Stimulated activated CD4-positive, alpha-beta T cell treated with anti-CD3 and anti-CD28 coated beads, Interleukin-4, amount 100 ng/mL, for 48 hours (primary cell): ENCODE measurements around the gene MAPK6.
A peak's percentile ranks its signal among the peaks of the same experiment; 100 is the strongest.

Experiments
- DNase-seq, 2 donors: peaks; one replicate each; pipeline ENCODE4 v3.0.0-alpha.2; 2020; ENCODE audit warnings: low read depth in 2 of 2

The MAPK6 gene

DNA sequence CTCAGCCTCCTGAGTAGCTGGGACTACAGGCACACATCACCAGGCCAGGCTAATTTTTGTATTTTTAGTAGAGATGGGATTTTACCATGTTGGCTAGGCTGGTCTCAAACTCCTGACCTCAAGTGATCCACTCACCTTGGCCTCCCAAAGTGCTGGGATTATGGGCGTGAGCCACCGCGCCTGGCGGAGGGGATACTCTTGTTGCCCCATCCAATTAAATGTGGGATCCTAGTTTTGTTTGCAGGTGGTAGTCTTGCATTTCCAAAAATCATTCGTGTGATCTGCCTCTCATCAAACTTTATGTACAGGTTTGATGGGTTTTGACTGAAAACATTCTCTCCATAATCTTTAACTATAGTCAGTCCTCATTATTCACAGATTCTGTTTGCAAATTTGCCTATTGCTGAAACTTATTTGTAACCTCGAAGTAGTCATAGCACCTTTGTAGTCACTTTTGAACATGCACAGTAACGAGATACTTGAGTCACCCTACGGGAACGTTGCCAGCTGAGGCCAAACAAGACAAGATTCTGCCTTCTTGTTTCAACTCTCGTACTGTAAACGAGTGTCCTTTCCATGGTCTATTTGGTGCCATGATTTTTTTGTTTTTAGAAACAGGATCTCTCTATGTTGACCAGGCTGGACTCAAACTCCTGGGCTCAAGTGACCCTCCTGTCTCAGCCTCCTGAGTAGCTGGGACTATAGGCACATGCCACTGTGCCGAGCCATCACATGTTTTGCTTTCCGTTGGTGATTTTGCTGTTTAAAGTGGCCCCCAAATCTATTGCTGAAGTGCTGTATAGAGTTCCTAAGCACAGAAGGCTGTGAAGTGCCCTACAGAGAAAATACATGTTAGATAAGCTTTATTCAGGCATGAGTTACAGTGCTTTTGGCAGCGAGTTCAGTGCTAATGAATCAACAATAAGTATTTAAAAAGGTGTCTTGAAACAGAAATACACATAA, 8.1 kb upstream of the MAPK6 start:
- DNase-seq = peak; percentile 66 to 77

DNA sequence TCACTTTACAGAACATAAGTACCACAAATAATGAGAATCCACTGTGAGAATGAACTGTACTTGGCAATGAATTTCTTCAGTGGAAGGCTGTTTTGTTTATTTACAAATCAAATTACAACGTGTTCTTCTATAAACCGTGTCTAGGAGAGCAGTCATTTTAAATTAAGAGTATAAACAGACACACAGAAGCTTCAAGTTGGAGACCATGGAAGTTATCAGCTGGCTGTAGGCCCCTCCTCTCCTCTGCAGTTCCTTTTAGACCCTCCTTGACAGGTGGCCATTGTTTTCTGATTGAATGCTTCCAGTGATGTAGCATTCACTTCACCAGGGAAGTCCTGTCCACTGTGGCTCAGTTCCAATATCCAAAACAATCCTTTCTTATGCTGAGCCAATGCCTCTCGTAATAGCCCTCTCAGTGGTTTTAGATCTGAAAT, 7.3 kb upstream of the MAPK6 start:
- no peak for DNase-seq

DNA sequence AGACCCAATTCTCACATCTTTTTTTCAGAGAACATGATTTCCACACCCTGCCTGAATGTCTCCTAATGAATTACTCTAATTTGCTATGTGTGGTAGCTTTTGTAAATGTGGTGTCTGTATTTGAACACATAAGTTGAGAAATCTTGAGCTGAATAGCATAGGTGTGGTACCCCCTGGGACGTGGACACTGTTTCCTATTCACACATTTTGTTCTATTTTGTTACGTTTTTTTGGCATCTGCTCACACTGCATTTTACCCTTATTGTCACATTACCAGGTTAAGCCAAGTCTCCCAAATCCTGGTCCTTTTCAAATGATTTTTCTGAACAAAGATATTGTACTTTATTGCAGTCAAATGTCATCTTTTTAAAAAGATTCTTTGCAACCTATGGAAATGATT, 6.8 kb upstream of the MAPK6 start:
- DNase-seq = no peak

DNA sequence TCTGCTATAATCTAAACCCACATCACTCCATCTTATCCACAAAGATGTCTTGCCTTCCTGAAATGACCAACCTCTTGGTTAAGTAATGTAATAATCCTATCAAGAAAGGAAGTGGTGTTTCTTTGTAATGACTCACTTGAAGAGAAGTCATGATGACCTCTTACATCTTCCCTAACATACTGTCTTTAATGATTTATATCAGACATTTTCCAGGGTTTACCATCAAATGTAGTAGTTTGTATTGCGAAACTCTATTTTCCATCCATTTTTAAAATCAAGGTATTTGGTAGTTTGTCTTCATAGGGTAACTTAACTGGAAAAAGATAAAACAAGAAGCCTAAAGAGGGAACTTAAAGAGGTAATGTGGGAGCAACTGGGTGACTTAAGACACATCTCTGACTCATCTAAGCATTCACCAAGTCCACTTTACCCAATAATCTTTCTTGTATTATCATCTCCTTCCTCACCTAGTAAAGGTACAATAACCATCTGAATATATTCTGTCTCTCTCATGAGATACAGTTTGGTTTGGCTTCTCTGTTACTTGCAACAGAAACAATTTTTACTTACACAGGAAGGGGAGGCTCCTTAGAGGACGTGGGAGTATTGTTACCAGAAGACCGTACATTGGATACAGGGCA, 5.7 kb upstream of the MAPK6 start:
- DNase-seq = no peak

DNA sequence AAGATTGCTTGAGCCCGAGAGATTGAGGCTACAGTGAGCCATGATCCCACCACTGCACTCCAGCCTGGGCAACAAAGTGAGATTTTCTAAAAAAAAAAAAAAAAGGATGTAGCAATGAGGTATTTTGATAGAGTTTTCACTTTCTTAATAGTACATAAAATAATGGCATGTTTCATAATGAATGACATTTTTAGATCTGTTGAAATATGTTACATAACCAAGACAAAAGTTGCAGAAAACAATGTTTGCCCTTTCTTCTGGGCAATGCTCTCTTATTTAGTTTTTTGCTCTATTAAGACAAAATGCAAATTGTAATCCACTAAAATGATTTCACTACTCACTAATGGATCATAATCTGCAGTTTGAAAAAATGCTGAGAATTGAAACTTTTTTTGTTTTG, 4.4 kb upstream of the MAPK6 start:
- no peak for DNase-seq

DNA sequence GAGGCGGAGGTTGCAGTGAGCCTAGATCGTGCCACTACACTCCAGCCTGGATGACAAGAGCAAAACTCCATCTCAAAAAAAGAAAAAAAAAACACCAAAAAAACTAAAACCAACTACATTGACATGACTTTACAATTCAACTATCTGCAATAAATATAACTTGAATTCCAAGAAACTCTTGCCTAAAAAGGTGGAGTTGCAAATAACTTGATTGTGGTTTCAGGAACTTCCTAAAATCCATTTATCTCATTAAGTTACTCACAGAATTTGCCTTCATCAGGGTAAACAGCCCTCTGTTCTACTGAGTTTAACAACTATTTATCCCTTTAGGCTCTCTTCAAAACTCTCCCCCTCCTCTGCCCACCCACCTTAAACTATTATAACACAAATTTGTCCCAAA, 2.7 kb upstream of the MAPK6 start:
- DNase-seq = no peak

DNA sequence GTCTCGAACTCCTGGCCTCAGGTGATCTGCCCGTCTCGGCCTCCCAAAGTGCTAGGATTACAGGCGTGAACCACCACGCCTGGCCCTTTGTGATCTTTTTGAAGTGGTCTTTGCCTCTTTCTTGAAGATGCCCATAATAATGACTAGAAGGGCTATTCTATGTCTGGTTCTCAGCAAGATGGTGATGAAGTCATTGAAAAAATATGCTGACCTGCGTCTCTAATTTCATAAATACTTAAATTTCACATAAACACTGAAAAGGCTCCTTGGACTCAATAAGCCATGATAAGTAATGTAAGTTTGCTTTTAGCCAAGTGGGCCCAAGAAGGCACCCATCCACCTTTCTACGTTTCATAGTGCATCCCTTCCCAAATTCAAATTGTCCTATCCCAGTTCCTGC, 775 bp upstream of the MAPK6 start:
- DNase-seq = no peak

DNA sequence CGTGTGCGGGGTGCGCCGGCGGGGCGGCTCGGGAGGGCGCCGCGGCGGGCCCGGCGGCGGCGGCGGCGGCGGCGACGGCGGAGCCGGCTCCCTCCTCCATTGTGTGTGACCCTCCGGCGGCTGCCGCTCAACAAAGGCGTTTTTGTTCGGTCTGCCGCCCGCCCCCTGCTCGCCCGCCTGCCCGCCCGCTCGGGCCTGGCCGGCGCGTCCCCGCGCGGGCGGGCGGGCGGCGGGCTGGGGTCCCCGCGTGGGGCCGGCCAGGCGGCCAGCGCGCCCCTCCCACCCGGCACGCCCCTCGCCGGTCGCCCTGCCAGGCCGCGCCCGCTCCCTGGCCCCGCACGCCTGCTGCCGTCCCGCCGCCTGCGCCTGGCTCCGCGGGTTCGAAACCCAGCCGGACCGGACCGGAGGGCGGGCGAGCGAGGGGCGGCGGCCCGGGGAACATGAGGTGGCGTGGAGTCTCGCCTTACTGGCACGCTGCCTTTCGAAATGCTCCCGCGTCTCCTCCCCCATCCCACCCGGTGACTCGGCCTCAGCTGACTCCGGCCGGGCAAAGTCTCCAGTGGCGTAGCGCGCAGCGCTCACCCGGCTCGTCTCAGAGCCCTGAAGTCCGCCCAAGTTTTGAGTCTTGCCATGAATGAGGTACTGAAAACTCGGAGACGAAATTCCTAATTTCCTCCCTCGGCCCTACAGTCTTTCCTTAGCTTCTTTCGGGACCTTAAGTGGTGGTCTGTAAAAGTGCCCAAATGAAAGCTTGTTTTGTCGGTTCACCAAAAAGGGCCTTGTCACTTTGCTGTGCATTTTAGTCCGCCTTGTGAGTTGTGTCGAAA, 588 bp downstream of the MAPK6 start:
- DNase-seq = peak; percentile 61 to 66

DNA sequence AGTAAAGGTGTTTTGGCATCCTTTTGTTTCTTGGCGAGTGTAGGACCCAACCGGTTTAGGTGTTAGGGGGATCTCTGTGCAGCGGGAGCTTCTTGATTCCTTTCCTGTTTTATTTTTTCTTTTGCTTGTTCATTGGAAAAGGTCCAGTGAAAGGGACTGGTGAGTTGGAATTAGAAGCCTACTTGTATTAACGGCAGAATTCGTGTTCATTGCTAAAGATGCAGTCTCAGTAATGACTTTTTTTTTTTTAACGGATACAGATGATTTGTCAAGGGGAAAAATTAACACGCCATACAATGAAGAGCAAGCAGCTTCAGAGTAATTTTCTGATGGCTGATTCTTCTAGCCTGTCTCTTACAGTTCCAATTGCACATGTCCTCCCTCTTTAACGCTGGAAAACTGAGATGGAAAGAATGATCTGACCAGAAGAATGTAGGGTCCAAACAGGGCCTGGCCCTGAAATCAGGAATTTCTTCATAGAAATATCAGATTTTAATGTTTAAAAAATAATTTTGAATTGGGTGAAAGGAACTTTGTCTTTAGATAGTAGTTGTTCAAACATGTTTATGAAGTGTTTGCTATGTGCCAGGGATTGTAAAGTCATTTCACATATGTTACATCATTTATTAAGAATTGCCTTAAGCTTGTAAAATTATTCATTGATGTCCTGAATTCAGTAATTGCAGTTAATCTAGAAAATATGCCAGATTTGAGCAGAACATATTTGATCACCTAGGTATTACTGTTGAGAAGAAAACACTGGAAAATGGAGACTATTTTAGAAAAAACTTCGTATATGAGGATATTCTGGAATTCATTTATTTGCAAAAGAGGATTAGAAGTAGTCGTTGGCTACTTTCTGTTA, 1.4 kb downstream of the MAPK6 start:
- DNase-seq = no peak

DNA sequence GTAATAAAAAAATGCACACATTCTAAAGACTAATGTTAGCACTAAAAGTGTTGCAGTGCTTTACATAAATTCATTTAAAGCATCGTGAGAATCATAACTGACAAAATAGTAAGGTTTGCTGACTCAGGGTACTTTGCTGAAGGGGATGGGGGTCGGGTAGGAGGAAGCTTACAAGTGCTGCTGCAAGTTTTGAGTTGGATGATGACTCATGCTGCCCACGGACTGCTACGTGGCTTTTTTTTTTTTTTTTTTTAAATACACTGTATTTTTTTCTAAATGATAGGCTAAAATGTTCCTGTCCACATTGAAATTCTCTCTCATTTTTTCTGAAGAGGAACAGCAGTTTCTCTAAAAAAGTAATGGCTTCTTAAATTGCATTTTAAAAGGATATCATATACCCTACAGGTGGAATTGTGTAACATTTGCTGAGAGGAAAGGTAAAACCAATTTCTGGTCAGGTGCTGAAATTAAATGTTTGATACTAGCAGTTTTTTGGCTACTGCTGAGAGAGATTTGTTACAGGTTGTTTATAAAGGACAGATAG, 2.2 kb downstream of the MAPK6 start:
- DNase-seq = peak; percentile 41 to 67

DNA sequence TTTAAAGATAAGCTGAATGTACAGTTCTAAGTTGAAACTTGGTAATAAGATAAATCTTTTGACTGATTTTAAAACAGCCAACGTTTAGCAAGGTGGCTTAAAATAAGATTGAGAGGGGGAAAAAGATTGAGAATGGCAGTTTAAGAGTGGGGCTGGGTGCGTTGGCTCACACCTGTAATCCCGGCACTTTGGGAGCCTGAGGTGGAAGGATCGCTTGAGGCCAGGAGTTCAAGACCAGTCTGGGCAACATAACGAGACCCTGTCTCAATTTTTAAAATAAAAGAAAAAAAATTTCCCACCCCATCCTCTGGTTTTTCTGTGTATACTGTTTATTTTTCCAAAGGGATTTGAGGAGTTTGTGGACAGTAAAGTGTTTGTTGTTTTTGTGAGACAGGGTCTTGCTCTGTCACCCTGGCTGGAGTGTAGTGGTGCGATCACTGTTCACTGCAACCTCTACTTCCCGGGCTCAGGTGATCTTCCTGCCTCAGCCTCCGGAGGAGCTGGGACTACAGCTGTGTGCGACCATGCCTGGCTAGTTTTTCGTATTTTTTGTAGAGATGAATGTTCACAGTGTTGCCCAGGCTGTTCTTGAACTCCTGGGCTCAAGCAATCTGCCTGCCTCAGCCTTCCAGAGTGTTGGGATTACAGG, 3.0 kb downstream of the MAPK6 start:
- DNase-seq = no peak

DNA sequence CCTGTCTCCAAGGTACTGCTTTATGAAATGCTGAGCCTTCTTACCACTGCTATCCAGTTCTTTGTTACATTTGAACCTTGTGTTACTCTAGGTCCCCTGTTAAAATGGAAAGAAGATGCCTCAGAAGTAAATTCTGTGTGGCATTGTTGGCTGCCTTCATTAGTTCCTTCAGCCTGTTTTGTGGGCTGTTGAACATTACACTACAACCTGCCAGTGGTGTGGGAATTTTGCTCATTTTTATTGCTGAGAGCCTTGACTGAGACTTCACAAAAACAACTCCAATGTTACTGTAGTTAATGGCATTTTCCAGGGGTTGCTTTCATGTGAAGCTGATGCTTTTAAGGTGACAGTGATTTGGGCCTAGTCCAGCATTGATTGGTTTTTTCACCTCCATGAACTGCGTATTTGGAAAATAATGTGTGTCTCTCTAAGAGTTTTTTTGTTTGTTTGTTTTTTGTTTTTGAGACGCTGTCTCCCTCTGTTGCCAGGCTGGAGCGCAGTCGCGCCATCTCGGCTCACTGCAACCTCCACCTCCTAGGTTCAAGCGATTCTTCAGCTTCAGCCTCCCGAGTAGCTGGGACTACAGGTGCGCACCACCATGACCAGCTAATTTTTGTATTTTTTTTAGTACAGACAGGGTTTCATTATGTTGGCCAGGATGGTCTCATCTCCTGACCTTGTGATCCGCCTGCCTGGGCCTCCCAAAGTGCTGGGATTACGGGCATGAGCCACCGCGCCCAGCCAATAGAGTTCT, 4.3 kb downstream of the MAPK6 start:
- DNase-seq = no peak

DNA sequence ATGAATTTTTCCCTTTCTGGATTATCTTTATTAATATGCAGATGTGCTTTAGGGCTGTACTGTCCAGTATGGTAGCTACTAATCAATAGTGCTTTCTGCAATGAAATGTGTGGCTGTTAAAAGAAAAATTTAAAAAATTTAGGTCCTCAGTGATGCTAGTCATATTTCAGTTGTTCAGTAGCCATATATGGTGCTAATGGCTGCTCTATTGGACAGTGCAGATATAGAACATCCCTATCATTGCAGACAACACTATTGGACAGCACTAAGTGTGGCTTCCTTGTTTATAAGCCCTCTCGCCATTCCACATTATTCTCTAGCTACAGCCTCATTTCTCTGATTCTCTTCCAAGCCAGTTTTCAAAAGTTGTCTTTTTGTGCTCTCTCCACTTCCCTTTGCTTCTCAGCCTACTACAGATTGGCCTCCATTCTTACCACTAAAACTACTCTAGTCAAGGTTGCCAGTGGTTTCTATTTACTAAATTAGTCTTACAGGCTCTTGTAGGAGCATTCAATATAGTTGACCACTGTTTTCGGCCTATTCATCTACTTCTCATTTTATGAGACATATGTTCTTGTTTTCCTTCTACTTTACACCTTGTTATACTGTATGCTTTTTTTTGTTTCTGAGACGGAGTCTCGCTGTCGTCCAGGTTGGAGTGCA, 9.5 kb downstream of the MAPK6 start:
- DNase-seq = no peak

DNA sequence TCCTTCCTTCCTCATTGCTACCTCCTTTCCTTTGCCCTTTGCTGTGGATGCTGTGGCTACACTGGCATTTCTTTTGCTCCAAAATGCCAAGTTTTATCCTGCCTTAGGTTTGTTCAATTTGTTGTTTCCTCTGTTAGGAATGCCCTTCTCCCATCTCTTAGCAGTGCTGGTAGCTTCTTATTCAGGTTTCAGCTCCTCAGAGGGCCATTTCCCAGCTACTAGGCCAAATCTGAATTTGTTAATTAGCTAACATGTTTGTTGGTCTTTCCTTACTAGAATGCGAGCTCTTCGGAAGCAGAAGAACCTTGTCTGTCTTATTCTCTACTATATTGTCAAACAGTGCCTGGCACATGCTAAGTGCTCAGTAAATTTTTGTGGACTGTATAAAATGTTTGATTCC, 11.0 kb downstream of the MAPK6 start:
- no peak for DNase-seq

DNA sequence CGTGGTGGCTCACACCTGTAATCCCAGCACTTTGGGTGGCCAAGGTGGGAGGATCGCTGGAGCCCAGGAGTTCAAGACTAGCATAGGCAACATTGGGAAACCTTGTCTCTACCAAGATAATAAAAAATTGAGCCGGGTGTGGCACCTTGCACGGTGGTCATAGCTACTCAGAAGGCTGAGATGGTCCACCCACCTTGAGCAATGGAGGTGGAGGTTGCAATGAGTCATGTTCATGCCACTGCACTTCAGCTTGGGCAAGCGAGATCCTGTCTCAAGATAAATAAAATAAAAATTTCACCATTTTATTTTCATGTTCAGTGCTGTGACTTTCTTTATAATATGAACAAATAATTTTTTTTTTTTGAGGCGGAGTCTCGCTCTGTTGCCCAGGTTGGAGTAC, 12.5 kb downstream of the MAPK6 start:
- no peak for DNase-seq

DNA sequence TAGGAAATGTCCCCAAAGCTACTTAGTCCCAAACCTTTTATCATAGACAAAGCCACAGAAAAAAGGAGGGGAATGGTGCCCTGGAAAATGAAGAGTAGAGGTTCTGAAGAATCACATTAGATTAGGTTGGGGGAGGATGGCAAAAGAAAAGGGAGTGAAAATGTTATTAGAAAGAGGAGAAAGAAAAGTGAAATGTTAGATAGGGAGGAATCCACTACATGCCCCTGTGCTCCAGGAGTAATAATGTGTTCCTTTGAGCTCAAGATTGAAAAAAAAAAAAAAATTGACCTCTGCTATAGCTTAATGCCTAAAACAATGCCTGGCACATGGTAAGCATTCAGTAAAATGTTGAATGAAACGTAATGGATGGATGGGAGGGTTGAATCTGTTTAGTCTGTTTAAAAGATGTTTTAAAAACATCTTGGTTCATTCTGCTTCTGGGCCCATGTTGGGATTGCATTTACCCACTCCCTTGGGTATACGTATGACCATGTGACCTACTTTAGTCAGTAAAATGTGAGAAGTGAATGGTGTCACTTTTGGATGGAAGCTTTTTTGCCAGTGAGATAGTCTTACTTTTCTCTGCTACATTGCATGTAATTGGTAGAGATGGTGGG, 19.0 kb downstream of the MAPK6 start:
- DNase-seq = no peak

DNA sequence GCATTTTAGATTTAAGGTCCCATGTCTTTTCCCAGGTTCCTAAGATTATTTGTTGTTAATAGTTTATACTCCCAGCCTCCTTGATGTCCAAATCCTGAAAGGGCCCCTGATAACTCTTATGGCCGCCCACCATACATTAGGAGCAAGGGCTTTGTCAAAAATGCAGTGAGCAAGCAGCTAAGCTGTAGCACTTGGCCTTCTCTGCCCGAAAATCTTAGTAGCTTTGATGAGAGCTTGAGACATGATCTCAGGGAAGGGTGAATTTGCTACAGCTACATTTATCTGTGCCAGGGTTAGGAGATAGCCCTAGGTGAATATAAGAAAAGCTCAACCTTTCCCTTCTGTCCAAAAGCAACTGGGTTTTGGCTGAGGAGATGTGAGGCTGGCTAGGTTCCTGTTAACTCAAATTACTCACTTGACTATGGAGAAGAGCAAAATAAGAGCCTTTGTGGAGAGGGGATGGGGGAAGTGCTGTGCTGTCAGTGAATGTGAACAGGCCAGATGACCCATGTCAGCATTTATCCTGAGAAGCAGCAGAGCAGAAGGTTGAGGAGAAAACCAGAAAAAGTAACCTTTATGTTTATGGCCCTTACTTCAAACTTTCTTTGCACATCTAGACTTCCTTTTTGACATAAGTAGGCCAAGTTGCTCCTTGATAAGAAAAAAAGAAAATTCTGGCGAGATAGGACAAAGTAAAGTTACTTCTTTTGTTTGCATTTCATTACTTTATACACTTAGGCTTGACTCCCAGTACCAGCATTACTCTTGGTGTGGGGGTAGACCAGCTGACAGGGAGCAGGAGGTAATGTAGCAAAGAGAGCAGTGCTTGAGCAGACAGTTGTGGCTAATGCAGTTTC, 21.1 kb downstream of the MAPK6 start:
- no peak for DNase-seq
